Measurements from ENCODE around the gene BSND. TPM values are rescaled to one million over a fixed set of nuclear protein-coding genes. Genes with fewer than 3 reads are reported as not detected.

The BSND gene
- polyA plus RNA-seq, 1 of the 3 experiments (the other 2 are of a cell fraction), result not detected

- 43% methylated on average over 4 of the region's 4 CpGs for WGBS (ENCODE audit: low lambda C conversion rate)
- Histone ChIP-seq H3K9ac (no peak overlapping the region), H2AFZ (ENCODE audit: low read depth) (no peak overlapping the region), H3K4me3 (ENCODE audit: low read depth in 2 of 2, low read length in 1 of 2) (no peak overlapping the region), H3F3A (replicated peaks; ENCODE audit: insufficient read depth) (peaks cover 6% of the 10 kb centered on the region), H3K36me3 (replicated peaks in 1 of 2; ENCODE audit: control insufficient read depth in 1 of 2, insufficient read depth in 2 of 2, low read length in 1 of 2) (no peaks in the 10 kb centered on the region), H3K9me3 (no peaks in the 10 kb centered on the region), H3K9me2 (no peaks in the 10 kb centered on the region), H3K4me1 (ENCODE audit: control insufficient read depth in 1 of 2, insufficient read depth in 2 of 2, low read depth in 1 of 2, low read length in 1 of 2) (peaks cover 7 to 9% of the 10 kb centered on the region in 2 experiments; a peak in 2 of 4 replicates), H4K20me1 (ENCODE audit: insufficient read depth) (no peaks in the 10 kb centered on the region), H3K27me3 (ENCODE audit: insufficient read depth) (no peaks in the 10 kb centered on the region), H3K4me2 (no peak overlapping the region), H3K79me2 (ENCODE audit: insufficient read depth) (no peaks in the 10 kb centered on the region), H3K27ac (ENCODE audit: low read depth in 2 of 2, low read length in 1 of 2) (no peak overlapping the region)
- ChIA-PET CTCF (interaction anchor here (12.1 to 15.1 kb wide), 2 partner anchors 44 to 64 kb away, joined by 302 to 390 read pairs; partner anchors contain the start of gene BSND), POLR2A (no interaction called here)
- TF ChIP-seq CTCF (IDR thresholded peaks at IDR 0.05), result no peak
- no peak for TF ChIP-seq YY1 (IDR thresholded peaks at IDR 0.05; ENCODE audit: low read depth)
- TF ChIP-seq IRF3 (IDR thresholded peaks at IDR 0.05; ENCODE audit: low read depth, low read length), result no peak
- TF ChIP-seq GATA2 (CRISPR knock-in tag; IDR thresholded peaks at IDR 0.05), result no peak
- TF ChIP-seq FOXM1 (IDR thresholded peaks at IDR 0.05; ENCODE audit: low read depth), result no peak
- TF ChIP-seq JUND (IDR thresholded peaks at IDR 0.05), result no peak
- no peak for TF ChIP-seq USF1 (IDR thresholded peaks at IDR 0.05; ENCODE audit: borderline replicate concordance, low read depth)
- TF ChIP-seq NFIC (IDR thresholded peaks at IDR 0.05; ENCODE audit: borderline replicate concordance), result no peak
- DNase-seq, result no peak
Observed at GRCh38 chr1:54952950-54953718, 45.6 kb upstream of the BSND start.

- H3K27me3 ChIP-seq (ENCODE audit: insufficient read depth), result no peaks in the 10 kb centered on the region
- no peaks in the 10 kb centered on the region for H3K9me3 ChIP-seq
- no peak overlapping the region for H3K9ac ChIP-seq
- no peak for DNase-seq
- no peak overlapping the region for H3K27ac ChIP-seq (ENCODE audit: low read depth in 2 of 2, low read length in 1 of 2)
- peaks cover 6% of the 10 kb centered on the region for H3F3A ChIP-seq (replicated peaks; ENCODE audit: insufficient read depth)
- no peaks in the 10 kb centered on the region for H3K36me3 ChIP-seq (replicated peaks in 1 of 2; ENCODE audit: control insufficient read depth in 1 of 2, insufficient read depth in 2 of 2, low read length in 1 of 2)
- no peaks in the 10 kb centered on the region for H3K9me2 ChIP-seq
- peaks cover 7 to 9% of the 10 kb centered on the region in 2 experiments; a peak in 2 of 4 replicates for H3K4me1 ChIP-seq (ENCODE audit: control insufficient read depth in 1 of 2, insufficient read depth in 2 of 2, low read depth in 1 of 2, low read length in 1 of 2)
- CTCF ChIA-PET, result interaction anchor here (12.1 to 15.1 kb wide), 2 partner anchors 44 to 63 kb away, joined by 302 to 390 read pairs; partner anchors contain the start of gene BSND
- H3K4me2 ChIP-seq, result no peak overlapping the region
- no peaks in the 10 kb centered on the region for H3K79me2 ChIP-seq (ENCODE audit: insufficient read depth)
- 74% methylated on average over 3 of the region's 3 CpGs for WGBS (ENCODE audit: low lambda C conversion rate)
- H4K20me1 ChIP-seq (ENCODE audit: insufficient read depth), result no peaks in the 10 kb centered on the region
- POLR2A ChIA-PET, result no interaction called here
- H2AFZ ChIP-seq (ENCODE audit: low read depth), result no peak overlapping the region
- no peak overlapping the region for H3K4me3 ChIP-seq (ENCODE audit: low read depth in 2 of 2, low read length in 1 of 2)
- TF ChIP-seq RCOR1 (IDR thresholded peaks at IDR 0.05; ENCODE audit: low read length), result no peak
- no peak for TF ChIP-seq USF2 (IDR thresholded peaks at IDR 0.05; ENCODE audit: borderline replicate concordance, low read depth, low read length)
- no peak for TF ChIP-seq NFIC (IDR thresholded peaks at IDR 0.05; ENCODE audit: borderline replicate concordance)
- TF ChIP-seq TAF1 (IDR thresholded peaks at IDR 0.05; ENCODE audit: borderline replicate concordance, low read depth, low read length), result no peak
- no peak for TF ChIP-seq CHD2 (IDR thresholded peaks at IDR 0.05; ENCODE audit: low read length, partially characterized antibody)
- no peak for TF ChIP-seq FOXJ3 (CRISPR knock-in tag; IDR thresholded peaks at IDR 0.05)
- no peak for TF ChIP-seq CTCF (IDR thresholded peaks at IDR 0.05)
- TF ChIP-seq FOSL2 (IDR thresholded peaks at IDR 0.05; ENCODE audit: borderline replicate concordance, low read depth), result no peak
Observed at GRCh38 chr1:54953846-54954245, 44.9 kb upstream of the BSND start.
